GM19240 (cell line): ENCODE results near the gene SLC41A3.
"Not testable (repeated sequence)": the region's sequence is repeated elsewhere in the genome, so short reads cannot be mapped to it uniquely, and the experiment has no call there.

Experiments used
- DNase-seq: peaks from one replicate; pipeline ENCODE4 v3.0.0; 2011; ENCODE audit warnings: low spot score; ENCODE audit not compliant: insufficient read length

SLC41A3 gene

GRCh38 chr3:126082362-126083137 is 1.4 kb downstream of the SLC41A3 start:
- DNase-seq: no peak

- DNase-seq: no peak
Measured at GRCh38 chr3:126081618-126082361, 2.1 kb downstream of the SLC41A3 start.

GRCh38 chr3:126080970-126081369 is 3.0 kb downstream of the SLC41A3 start:
- no peak for DNase-seq

- DNase-seq: no peak
Measured at GRCh38 chr3:126078866-126079265, 5.1 kb downstream of the SLC41A3 start.

GRCh38 chr3:126077754-126078153 is 6.2 kb downstream of the SLC41A3 start:
- no peak for DNase-seq

GRCh38 chr3:126076140-126076539 is 7.8 kb downstream of the SLC41A3 start:
- no peak for DNase-seq

- DNase-seq: no peak
Measured at GRCh38 chr3:126070146-126070545, 13.8 kb downstream of the SLC41A3 start.

- no peak for DNase-seq
Measured at GRCh38 chr3:126067959-126068358, 16.0 kb downstream of the SLC41A3 start.

- DNase-seq: not testable (repeated sequence)
Measured at GRCh38 chr3:126066676-126067075, 17.2 kb downstream of the SLC41A3 start.

- no peak for DNase-seq
Measured at GRCh38 chr3:126065876-126066275, 18.0 kb downstream of the SLC41A3 start.

- no peak for DNase-seq
Measured at GRCh38 chr3:126064627-126065258, 19.2 kb downstream of the SLC41A3 start.

- DNase-seq: no peak
Measured at GRCh38 chr3:126063358-126063965, 20.5 kb downstream of the SLC41A3 start.

- DNase-seq: no peak
Measured at GRCh38 chr3:126061301-126062032, 22.5 kb downstream of the SLC41A3 start.

- no peak for DNase-seq
Measured at GRCh38 chr3:126060613-126061145, 23.2 kb downstream of the SLC41A3 start.

- DNase-seq: no peak
Measured at GRCh38 chr3:126058666-126059065, 25.3 kb downstream of the SLC41A3 start.

GRCh38 chr3:126057936-126058335 is 26.0 kb downstream of the SLC41A3 start:
- no peak for DNase-seq

GRCh38 chr3:126057501-126057819 is 26.5 kb downstream of the SLC41A3 start:
- no peak for DNase-seq

GRCh38 chr3:126056681-126057500 is 27.0 kb downstream of the SLC41A3 start:
- DNase-seq: no peak

GRCh38 chr3:126056088-126056487 is 27.8 kb downstream of the SLC41A3 start:
- DNase-seq: no peak

GRCh38 chr3:126054870-126055269 is 29.1 kb downstream of the SLC41A3 start:
- no peak for DNase-seq
